AG09309 (cell line): ENCODE data around the gene ECE1.
"Not testable (repeated sequence)": the region's sequence is repeated elsewhere in the genome, so short reads cannot be mapped to it uniquely, and the experiment has no call there.

Experiments
- DNase-seq: peaks from one replicate; pipeline ENCODE4 v3.0.0-alpha.2; 2010; ENCODE audit warnings: low read depth
- H3K4me3 ChIP-seq: 2 replicates; pipeline ENCODE4 v1.5.1; 2011; ENCODE audit warnings: mild to moderate bottlenecking, low read depth, low read length, moderate library complexity; ENCODE audit not compliant: control insufficient read depth
- CTCF ChIP-seq: IDR thresholded peaks from 2 replicates; pipeline ENCODE4 v1.5.1; 2011; ENCODE audit warnings: mild to moderate bottlenecking, low read depth, low read length, inconsistent platforms; ENCODE audit not compliant: insufficient read depth, control insufficient read depth; ENCODE audit errors: missing control alignments

The ECE1 gene

GRCh38 chr1:21206117-21206516 is 84.1 kb downstream of the ECE1 start:
- no peak overlapping the region for H3K4me3 ChIP-seq
- DNase-seq, result no peak
- TF ChIP-seq CTCF, result no peak

- no peak for DNase-seq
- H3K4me3 ChIP-seq, result no peak overlapping the region
- TF ChIP-seq CTCF, result no peak
Observed at GRCh38 chr1:21205416-21205815, 84.8 kb downstream of the ECE1 start.

- no peak for DNase-seq
- no peak overlapping the region for H3K4me3 ChIP-seq
- no peak for TF ChIP-seq CTCF
Observed at GRCh38 chr1:21201650-21202049, 88.6 kb downstream of the ECE1 start.

- not testable (repeated sequence) for DNase-seq, H3K4me3 ChIP-seq
Observed at GRCh38 chr1:21201238-21201637, 89.0 kb downstream of the ECE1 start.

GRCh38 chr1:21200767-21201166 is 89.5 kb downstream of the ECE1 start:
- no peak for TF ChIP-seq CTCF
- DNase-seq, result no peak
- no peak overlapping the region for H3K4me3 ChIP-seq

GRCh38 chr1:21198929-21199328 is 91.3 kb downstream of the ECE1 start:
- H3K4me3 ChIP-seq, result no peak overlapping the region
- TF ChIP-seq CTCF, result no peak
- DNase-seq, result no peak

GRCh38 chr1:21192871-21193270 is 97.4 kb downstream of the ECE1 start:
- H3K4me3 ChIP-seq, result no peak overlapping the region
- TF ChIP-seq CTCF, result no peak
- no peak for DNase-seq
